Measurements from ENCODE around the gene COMMD2. TPM values are rescaled to one million over a fixed set of nuclear protein-coding genes. Genes with fewer than 3 reads are reported as not detected.
A peak's percentile ranks its signal among the peaks of the same experiment; 100 is the strongest.

The COMMD2 gene
- total and polyA plus RNA-seq, 8 donors = 4.4 to 19.2 (median 12.2) TPM

DNA sequence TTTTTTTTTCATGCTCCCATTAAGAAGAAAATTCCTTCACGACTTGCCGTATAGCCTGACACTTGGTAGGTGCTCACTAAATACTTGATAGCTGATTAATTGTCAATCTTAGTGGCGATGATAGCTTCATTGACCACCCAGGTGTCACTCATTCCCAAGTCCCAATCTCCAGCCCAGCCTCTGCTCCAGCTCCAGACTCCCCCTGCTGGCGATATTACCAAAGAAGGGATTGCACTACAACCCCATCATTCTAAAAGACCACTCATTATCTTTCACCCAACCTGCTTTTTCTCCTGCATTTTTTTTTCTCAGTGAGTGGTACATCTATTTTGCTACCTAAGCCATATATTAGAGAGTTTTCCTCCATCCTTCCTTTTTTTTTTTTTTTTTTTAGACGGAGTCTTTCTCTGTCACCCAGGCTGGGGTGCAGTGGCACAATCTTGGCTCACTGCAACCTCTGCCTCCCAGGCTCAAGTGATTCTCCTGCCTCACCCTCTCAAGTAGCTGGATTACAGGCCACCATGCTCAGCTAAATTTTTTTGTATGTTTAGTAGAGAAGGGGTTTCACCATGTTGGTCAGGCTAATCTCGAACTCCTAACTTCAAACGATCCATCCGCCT is 19.5 kb upstream of the COMMD2 start:
- Histone ChIP-seq H3K9me3 (no peaks in the 10 kb centered on the region), H3K4me3 (no peak overlapping the region), H3K4me1 (no peaks in the 10 kb centered on the region), H3K27me3 (no peaks in the 10 kb centered on the region), H3K27ac (no peak overlapping the region), H3K36me3 (no peaks in the 10 kb centered on the region)
- DNase-seq (peak in 5 of 6 donors; percentile 15 to 60 (median 32)), FAIRE-seq (no peak), ATAC-seq (peak; percentile 64 to 78 (median 73))
- TF ChIP-seq CTCF (IDR thresholded peaks at IDR 0.05) = peak; percentile 30 to 79 (median 55)
- WGBS, 2 donors = 43% methylated on average over 8 of the region's 8 CpGs
- intact Hi-C loops (cut with DNase I) = no loop called here

- 58 to 76% methylated on average over 2 of the region's 2 CpGs for WGBS, 2 donors
- Histone ChIP-seq H3K36me3 (no peaks in the 10 kb centered on the region), H3K9me3 (no peaks in the 10 kb centered on the region), H3K27me3 (no peaks in the 10 kb centered on the region), H3K27ac (no peak overlapping the region), H3K4me3 (no peak overlapping the region), H3K4me1 (no peaks in the 10 kb centered on the region)
- DNase-seq (no peak), ATAC-seq (no peak), FAIRE-seq (no peak)
- intact Hi-C loops (cut with DNase I) = no loop called here
- no peak for TF ChIP-seq CTCF (IDR thresholded peaks at IDR 0.05)
Observed at GRCh38 chr3:149770246-149770645, 18.0 kb upstream of the COMMD2 start.

GRCh38 chr3:149768704-149769103 is 16.4 kb upstream of the COMMD2 start:
- no peak overlapping the region for H3K27ac ChIP-seq
- H3K9me3 ChIP-seq = no peaks in the 10 kb centered on the region
- TF ChIP-seq CTCF (IDR thresholded peaks at IDR 0.05) = no peak
- H3K27me3 ChIP-seq = no peaks in the 10 kb centered on the region
- H3K4me1 ChIP-seq = no peaks in the 10 kb centered on the region
- FAIRE-seq = no peak
- intact Hi-C loops (cut with DNase I) = no loop called here
- WGBS, 2 donors = 87 to 94% methylated on average over 6 of the region's 6 CpGs
- no peak overlapping the region for H3K4me3 ChIP-seq
- no peaks in the 10 kb centered on the region for H3K36me3 ChIP-seq
- DNase-seq = no peak
- no peak for ATAC-seq

DNA sequence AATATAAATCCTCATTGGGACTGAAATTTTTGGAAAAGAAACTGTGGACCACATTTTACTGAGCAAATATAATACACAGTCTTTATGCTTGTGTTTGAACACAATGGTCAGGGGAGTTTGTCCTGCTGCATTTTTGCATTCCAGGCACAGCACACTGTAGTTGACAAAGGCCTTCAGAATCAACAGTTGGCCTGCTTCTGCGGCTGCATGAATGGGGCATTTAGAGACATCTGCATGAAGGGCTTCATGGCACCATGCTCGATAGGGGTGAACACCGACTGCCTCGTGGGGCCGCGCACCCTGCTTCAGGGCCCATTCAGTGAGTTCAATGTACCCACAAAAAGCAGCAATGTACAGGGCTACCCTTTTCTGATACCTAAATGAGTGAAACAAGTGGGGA is 15.4 kb upstream of the COMMD2 start:
- no peak overlapping the region for H3K27ac ChIP-seq
- no peak for ATAC-seq
- no peaks in the 10 kb centered on the region for H3K9me3 ChIP-seq
- intact Hi-C loops (cut with DNase I) = no loop called here
- FAIRE-seq = no peak
- no peaks in the 10 kb centered on the region for H3K36me3 ChIP-seq
- 71 to 75% methylated on average over 6 of the region's 6 CpGs for WGBS, 2 donors
- H3K4me1 ChIP-seq = no peaks in the 10 kb centered on the region
- no peak overlapping the region for H3K4me3 ChIP-seq
- no peaks in the 10 kb centered on the region for H3K27me3 ChIP-seq
- no peak for DNase-seq
- no peak for TF ChIP-seq CTCF (IDR thresholded peaks at IDR 0.05)

- no peak overlapping the region for H3K27ac ChIP-seq
- FAIRE-seq = no peak
- DNase-seq = no peak
- no peak overlapping the region for H3K4me3 ChIP-seq
- intact Hi-C loops (cut with DNase I) = no loop called here
- 14 to 25% methylated on average over 2 of the region's 2 CpGs for WGBS, 2 donors
- no peaks in the 10 kb centered on the region for H3K27me3 ChIP-seq
- H3K4me1 ChIP-seq = no peaks in the 10 kb centered on the region
- H3K9me3 ChIP-seq = no peaks in the 10 kb centered on the region
- peak in 3 of 4 donors; percentile 62 to 66 (median 63) for ATAC-seq
- no peaks in the 10 kb centered on the region for H3K36me3 ChIP-seq
- peak in 2 of 4 donors; percentile 18 to 34 for TF ChIP-seq CTCF (IDR thresholded peaks at IDR 0.05)
Observed at GRCh38 chr3:149765762-149766334, 13.6 kb upstream of the COMMD2 start.

All from pancreas (tissue), 10 donors.